ENCODE results near the gene PGGHG.
A peak's percentile ranks its signal among the peaks of the same experiment; 100 is the strongest.

Gene PGGHG

GRCh38 chr11:288478-289397 is at the start of gene PGGHG:
Gene PGGHG (plus strand): TSS chr11:289126. CDS start chr11:289817, 691 bp downstream.
- peak; percentile 54 for DNase-seq

GRCh38 chr11:240315-240714 is 48.6 kb upstream of the PGGHG start:
- no peak for DNase-seq

GRCh38 chr11:241634-242033 is 47.3 kb upstream of the PGGHG start:
- no peak for DNase-seq

- DNase-seq = no peak
Observed at GRCh38 chr11:244376-244775, 44.5 kb upstream of the PGGHG start.

GRCh38 chr11:249062-249461 is 39.9 kb upstream of the PGGHG start:
- DNase-seq = no peak

GRCh38 chr11:250274-250673 is 38.7 kb upstream of the PGGHG start:
- DNase-seq = no peak

GRCh38 chr11:250740-251299 is 38.1 kb upstream of the PGGHG start:
- peak; percentile 80 for DNase-seq

GRCh38 chr11:251550-251949 is 37.4 kb upstream of the PGGHG start:
- DNase-seq = no peak

GRCh38 chr11:252666-253065 is 36.3 kb upstream of the PGGHG start:
- no peak for DNase-seq

GRCh38 chr11:253160-253885 is 35.6 kb upstream of the PGGHG start:
- DNase-seq = no peak

- DNase-seq = no peak
Observed at GRCh38 chr11:253886-254270, 35.0 kb upstream of the PGGHG start.

- DNase-seq = no peak
Observed at GRCh38 chr11:255176-255575, 33.8 kb upstream of the PGGHG start.

GRCh38 chr11:255816-256215 is 33.1 kb upstream of the PGGHG start:
- DNase-seq = no peak

- DNase-seq = no peak
Observed at GRCh38 chr11:256952-257737, 31.8 kb upstream of the PGGHG start.

GRCh38 chr11:257766-258493 is 31.0 kb upstream of the PGGHG start:
- DNase-seq = no peak

- DNase-seq = no peak
Observed at GRCh38 chr11:259413-259812, 29.5 kb upstream of the PGGHG start.

GRCh38 chr11:261624-262023 is 27.3 kb upstream of the PGGHG start:
- no peak for DNase-seq

- DNase-seq = peak; percentile 36
Observed at GRCh38 chr11:266676-267439, 22.1 kb upstream of the PGGHG start.

GRCh38 chr11:267491-267994 is 21.4 kb upstream of the PGGHG start:
- peak; percentile 47 for DNase-seq

GRCh38 chr11:268716-269145 is 20.2 kb upstream of the PGGHG start:
- DNase-seq = peak; percentile 45

Data from activated naive CD4-positive, alpha-beta T cell treated with Interleukin-2 at 50 U/mL for 16 hours (primary cell).